ENCODE results near the gene DMD.

GRCh38 chrX:32614707-32615106 is 596.6 kb downstream of the DMD start:
- TF ChIP-seq KLF16 (CRISPR knock-in tag; IDR thresholded peaks at IDR 0.05) (no peak), GABPB1 (CRISPR knock-in tag; IDR thresholded peaks at IDR 0.05) (no peak), NONO (IDR thresholded peaks at IDR 0.05) (no peak), NONO (CRISPR knock-in tag; conservative IDR thresholded peaks at IDR 0.05) (no peak), ZNF274 (CRISPR knock-in tag; IDR thresholded peaks at IDR 0.05) (no peak), EP300 (IDR thresholded peaks at IDR 0.05; ENCODE audit: low read depth in 2 of 2, low read length in 2 of 2) (no peak), EP300 (CRISPR knock-in tag; IDR thresholded peaks at IDR 0.05; ENCODE audit: borderline replicate concordance) (no peak), CTCF (CRISPR knock-in tag; IDR thresholded peaks at IDR 0.05) (no peak), ETV5 (CRISPR knock-in tag; IDR thresholded peaks at IDR 0.05; ENCODE audit: borderline replicate concordance) (no peak), STAT6 (CRISPR knock-in tag; IDR thresholded peaks at IDR 0.05; ENCODE audit: borderline replicate concordance) (no peak), AHDC1 (CRISPR knock-in tag; IDR thresholded peaks at IDR 0.05; ENCODE audit: borderline replicate concordance) (no peak), DDIT3 (CRISPR knock-in tag; IDR thresholded peaks at IDR 0.05) (no peak), ZNF24 (IDR thresholded peaks at IDR 0.05) (no peak), RAD21 (CRISPR knock-in tag; IDR thresholded peaks at IDR 0.05) (no peak), POLR2AphosphoS5 (IDR thresholded peaks at IDR 0.05; ENCODE audit: low read depth, low read length) (no peak)

Data from HepG2 (cell line).